Activated CD4-positive, alpha-beta T cell treated with anti-CD3 and anti-CD28 coated beads for 48 hours (primary cell): Measurements from ENCODE around the gene TRIM33.

ENCODE experiments used
- DNase-seq: peaks from one replicate; pipeline ENCODE4 v3.0.0-alpha.2; 2020

The TRIM33 gene

DNA sequence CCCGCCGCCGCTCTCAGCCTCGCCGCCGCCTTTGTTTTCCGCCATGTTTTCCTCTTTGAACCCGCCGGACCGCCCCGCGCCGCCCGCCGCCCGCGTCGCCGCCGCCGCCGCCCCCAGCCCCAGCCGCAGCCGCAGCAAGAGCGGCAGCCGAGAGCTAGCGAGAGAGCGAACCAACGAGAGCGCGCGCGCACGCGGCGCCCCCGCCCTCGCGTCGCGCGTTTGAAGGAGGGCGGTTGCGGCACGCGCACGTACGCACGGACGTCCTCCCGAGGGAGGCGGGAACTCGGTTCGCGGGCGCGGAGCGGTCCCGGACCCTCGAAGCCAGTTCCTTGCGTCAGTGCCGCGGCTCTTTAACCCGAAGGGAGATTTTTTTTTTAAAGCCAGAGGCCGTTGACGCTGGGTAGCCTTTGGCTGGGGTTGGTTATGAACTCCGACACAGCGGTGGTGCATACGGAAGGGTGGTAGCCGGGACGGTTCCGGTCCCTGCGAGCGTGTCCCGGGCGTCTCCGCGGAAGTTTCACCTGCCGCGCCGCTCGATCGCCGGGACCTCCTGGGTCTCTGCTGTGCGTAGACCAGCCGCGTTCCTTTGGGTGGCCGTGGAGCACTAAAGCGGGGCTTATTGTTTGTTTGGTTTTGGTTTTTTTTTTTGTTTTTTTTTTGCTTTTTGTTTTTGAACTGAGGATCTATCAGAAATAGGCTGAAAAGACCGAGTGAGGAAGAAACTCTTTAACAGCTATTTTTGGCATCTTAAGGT lies at the start of gene TRIM33:
Gene TRIM33 (minus strand): TSS at position 172 of the 754 bp plus-strand sequence. CDS start 127 bp downstream, at position 45.
- DNase-seq = peak; percentile 94

DNA sequence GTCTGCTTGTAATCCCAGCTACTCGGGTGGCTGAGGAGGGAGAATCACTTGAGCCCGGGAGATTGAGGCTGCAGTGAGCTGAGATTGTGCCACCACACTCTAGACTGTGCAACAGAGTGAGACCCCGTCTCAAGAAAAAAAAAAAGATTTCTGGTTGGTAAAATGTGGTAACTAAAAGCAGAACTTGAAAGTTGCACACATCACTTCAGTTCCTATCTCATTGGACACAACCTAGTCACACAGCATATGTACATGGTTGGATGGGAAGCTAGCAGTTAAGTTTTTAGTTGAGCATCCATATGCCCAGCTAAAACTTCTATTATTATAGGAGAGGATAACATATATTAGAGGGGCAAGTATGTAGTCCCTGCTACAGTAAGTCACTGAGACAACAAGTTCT lies 48.4 kb upstream of the TRIM33 start:
- no peak for DNase-seq

DNA sequence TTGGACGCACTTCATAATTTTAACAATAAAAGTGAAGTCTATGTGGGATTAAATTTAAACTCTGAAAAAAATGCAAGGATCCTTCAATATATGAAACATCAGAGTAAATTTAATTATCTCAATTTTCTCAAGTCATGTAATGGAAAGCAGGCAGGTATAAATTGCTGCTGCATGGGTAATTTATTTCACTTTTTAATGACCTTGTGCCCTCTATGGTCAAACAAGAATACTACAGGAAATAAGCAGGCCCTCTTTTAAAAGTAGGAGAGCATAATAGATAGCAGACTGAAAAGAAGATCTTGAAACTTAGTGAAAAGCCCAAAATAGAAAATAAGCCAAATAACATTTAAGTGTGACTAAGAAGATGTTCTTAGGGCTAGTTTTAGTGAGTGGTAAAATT lies 47.5 kb upstream of the TRIM33 start:
- DNase-seq = no peak

DNA sequence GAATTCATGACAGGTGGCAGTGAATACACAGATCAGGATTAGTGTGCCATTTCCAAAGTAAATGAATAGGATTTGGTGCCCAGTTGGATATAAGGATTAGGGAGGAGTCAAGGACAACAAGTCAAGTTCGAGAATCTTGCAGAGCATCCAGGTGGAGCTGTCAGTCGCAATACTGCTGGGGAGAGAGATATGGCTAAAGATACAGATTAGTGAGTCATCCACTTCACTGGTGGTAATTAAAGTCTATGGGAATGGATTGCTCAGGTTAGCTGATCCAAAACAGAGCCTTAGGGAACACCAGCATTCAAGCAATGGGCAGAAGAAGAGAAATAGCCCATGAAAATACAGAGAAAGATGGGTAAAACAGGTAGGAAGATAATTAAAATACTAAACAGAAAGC lies 43.6 kb upstream of the TRIM33 start:
- no peak for DNase-seq

DNA sequence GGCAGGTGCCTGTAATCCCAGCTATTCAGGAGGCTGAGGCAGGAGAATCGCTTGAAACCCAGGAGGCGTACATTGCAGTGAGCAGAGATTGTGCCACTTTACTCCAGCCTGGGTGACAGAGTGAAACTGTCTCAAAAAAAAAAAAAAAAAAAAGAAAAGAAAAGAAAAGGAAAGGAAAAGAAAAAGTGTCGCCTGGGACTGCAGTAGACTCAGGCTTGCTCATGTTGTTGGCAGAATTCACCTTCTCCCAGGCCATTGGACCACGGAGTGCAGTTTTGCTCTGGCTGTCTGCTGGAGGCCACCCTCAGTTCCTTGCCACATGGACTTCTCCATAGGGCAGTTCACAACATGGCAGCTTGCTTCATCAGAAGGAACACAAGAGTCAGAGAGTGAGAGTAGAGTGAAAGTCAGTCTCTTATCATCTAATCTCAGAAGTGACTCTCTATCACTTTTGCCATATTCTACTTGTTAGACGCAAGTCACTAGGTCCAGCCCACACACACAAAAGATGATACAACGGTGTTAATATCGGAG lies 41.2 kb upstream of the TRIM33 start:
- no peak for DNase-seq

DNA sequence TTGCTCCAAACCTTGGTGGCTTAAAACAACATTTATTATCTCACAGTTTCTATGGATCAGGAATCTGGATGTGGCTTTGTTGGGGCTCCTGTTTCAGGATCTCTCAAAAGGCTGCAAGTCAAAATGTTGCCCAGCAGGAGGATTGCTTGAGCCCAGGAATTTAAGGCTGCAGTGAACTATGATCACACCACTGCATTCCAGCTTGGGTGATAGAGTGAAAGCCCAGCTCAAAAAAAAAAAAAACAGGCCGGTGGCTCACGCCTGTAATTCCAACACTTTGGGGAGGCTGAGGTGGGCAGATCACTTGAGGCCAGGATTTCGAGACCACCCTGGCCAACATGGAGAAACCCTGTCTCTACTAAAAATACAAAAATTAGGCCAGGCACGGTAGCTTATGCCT lies 40.4 kb upstream of the TRIM33 start:
- DNase-seq = no peak

DNA sequence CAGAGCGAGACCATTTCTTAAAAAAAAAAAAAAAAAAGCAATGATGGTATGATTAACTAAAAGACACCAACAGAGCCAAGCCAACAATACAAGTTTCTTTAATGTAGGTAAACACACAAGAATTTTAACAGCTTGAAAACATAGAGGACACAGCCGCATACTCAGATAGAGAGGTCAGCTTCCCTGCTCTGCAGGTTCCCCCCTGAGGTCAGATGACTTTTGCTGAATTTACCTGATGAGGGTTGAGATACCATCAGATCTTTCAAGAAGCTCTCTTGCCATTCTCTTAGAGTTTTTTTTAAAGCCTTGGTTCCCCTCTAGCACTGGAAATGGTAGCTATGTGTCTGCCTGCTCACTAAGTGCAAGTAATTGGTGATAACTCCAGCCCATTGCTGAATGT lies 39.3 kb upstream of the TRIM33 start:
- DNase-seq = no peak

DNA sequence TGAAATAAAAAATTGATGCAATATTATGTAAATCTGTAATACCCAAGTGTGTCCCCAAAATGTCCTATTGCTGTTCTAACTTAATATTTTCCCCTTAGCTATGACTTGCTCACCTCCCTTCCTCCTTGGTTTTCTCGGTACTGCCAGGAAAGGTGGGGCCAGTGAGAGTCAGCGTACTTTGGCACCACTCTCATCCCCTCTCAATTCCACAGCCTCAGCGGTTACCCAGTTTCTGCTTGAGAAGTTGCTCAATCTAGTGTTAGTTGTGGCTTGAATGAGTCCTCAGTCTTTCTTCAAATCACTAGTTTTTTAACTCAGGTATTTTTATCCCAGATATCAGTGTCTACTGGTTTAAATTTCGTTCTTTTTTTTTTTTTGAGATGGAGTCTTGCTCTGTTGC lies 38.1 kb upstream of the TRIM33 start:
- DNase-seq = no peak

DNA sequence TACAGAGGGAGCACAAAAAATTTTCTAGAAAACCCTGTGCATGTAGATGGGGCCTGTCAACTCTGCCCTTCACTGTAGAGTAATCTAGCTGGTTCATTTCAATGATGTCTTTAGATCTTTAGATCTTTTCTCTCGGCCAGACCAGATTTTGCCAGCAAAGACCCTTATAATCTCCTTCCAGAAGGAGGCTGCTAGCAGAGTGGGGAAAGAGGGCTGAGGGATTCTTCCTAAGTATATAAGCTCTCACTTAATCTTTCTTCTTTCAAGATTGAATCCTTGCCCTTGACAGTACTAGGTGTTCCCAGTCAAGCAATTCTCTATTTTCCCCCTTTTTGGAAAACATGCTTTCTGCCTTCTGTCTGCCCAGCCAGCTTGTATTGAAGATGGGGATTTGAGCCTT lies 36.1 kb upstream of the TRIM33 start:
- DNase-seq = no peak

DNA sequence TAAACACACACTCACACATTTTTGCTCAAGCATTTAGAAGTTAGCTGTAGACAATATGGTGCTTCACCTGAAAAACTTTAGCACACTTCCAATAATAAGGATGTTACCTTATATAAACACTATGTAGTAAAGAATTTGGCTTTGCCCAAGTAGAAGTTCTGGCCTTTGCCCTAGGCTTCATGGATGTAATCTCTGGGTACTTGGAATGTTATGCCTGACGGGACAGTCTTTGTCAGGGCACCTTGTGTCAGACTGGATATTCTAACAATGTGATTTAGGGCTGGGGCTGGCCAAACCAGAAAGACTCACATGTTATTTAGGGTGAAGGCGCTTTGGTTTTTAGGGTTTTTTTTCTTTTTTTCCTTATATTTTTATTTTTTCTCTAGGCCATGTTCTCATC lies 34.8 kb upstream of the TRIM33 start:
- no peak for DNase-seq

DNA sequence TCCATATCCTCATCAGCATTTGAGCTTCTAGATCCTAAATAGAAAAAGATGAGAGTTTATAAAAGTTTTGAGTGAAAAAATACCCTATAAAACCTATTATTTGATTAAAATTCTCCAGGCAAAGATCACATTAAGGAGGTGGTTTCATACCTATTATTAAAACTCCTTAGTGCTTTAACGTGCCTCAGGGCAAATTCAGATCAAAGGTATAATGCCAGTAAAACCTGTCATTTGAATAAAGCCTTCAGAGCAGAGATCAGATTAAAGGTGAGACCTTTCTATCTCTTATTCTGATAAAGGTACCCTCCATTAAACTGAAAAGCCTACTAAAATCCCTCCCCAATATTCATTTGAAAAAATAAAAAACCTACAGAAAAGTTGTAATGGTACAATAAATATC lies 34.3 kb upstream of the TRIM33 start:
- no peak for DNase-seq

DNA sequence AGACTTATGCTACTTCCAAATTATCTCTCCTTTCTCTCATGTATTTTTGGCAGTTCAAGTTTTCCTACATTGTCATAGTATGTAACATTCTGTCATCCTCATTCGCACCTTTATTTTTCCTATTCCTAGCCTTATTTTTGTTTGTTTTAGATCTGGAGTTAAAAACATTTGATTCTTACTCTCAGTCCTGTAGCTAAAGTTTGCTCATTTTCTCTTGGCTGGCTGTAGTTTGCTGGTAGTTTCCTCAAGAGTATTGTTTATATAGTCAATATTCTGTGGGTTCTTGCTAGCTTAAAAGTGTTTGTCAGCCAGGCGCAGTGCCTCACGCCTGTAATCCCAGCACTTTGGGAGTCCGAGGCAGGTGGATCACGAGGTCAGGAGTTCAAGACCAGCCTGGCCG lies 29.8 kb upstream of the TRIM33 start:
- no peak for DNase-seq

DNA sequence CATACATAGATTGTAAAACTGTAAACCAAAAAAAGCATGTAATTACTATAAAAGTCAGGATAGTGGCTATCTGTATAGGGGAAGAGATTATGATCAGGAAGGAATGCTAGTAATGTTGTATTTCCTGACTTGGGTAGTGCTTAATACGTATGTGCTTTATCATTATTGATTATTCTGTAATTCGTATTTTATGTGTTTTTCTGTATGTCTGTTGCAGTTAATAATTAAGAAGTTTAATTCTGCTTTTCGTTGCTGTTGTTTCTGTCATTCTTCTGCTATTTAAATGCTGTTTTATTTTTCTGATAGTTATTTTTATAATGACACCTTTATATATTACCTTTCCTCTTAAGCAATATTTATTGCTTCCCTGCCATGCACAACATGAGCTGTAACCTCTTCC lies 29.3 kb upstream of the TRIM33 start:
- DNase-seq = no peak

DNA sequence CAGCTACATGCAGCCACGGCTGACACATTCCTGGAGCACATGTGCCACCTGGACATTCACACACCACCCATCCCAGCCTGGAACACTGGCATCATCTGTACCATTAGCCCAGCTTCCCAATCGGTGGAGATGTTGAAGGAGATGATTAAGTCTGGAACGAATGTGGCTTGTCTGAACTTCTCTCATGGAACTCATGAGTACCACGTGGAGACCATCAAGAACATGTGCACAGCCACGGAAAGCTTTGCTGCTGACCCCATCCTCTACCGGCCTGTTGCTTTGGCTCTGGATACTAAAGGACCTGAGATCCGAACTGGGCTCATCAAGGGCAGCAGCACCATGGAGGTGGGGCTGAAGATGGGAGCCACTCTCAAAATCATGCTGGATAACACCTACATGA lies 25.0 kb upstream of the TRIM33 start:
- no peak for DNase-seq

DNA sequence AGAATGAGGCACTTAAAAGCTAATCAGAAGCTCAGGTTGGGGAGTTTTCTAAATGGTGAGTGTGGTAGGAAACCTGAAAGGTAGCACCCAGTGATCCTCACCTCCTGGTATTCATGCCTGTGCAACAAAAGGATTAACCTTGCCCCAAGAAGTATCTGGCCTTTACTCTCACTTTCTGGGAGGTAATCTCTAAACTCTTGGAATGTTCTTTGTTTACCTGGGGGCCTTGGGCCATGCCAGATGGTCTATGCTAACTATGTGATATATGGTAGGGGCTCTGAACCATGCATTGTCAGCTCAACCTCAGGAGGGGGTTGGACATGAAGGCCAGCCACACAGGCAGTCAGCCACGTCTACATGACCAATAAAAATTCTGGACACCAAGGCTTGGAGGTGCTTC lies 24.4 kb upstream of the TRIM33 start:
- DNase-seq = no peak

DNA sequence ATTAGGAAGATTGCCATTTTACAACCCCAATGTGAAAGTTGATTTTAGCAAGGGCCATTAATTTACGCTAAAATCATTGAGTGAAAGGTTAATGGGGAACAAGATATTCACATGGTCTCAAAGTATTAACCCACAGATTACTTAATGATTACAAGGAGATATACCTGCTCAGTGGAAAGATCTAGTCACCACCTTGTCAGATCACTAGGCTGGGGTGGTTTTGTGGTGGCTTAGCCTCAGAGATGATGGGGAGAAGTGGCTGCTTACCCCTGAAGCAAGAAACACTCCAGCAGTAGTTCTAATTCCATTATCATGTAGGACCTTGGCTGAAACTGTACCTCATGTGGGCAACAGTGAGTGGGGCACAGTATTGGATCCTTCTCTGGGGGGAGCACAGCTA lies 20.1 kb upstream of the TRIM33 start:
- DNase-seq = no peak

DNA sequence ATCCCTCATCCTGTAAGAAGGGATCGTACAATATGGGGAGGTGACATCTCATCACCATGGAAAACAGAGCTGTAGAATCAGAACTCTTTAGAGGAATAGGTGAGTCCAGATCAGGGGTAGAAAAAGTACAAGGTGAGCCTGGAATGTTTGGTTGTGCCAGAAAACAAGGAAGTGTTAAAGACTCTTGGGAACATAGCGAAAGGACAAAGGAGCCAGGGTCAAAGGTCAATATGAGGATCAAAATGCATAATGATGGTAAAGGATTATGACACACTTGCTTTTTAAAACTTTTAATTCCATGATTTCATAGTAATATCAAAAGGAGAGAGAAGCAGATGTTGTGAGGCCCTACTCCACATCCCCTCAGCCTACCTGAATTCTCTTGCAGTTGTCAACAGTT lies 19.2 kb upstream of the TRIM33 start:
- DNase-seq = no peak

DNA sequence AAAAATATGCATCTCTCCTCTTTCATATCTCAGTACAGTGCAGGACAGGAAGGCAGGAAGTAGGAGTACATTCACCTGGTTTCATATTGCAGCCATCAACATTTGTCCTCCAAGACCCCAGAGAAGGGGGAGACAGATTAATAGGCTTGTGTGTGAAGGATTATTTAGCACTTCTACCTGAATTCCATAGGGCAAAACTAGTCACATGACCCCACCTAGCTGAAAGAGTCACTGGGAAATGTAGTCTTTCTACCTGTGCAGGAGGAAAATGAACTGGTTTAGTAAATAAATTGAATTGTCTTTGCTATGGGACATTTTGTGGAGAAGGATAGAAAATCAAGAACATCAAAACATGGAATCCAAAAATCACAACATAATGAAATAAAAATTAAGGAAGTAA lies 13.9 kb upstream of the TRIM33 start:
- DNase-seq = no peak

DNA sequence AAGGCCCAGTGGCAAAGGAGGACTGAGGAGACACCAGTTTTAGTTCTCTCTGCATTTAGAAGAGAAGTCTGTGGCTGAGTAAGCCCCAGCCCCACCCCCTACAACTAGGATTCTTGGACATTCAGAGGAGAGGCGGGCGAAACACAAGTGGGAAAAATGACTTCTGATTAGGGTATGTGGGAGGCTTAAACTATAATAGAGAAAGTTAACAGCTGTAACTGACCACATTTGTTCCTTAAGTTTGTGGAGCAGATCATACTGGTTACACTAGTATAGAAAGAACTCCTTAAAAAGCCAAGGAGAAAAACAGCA lies 11.2 kb upstream of the TRIM33 start:
- no peak for DNase-seq

DNA sequence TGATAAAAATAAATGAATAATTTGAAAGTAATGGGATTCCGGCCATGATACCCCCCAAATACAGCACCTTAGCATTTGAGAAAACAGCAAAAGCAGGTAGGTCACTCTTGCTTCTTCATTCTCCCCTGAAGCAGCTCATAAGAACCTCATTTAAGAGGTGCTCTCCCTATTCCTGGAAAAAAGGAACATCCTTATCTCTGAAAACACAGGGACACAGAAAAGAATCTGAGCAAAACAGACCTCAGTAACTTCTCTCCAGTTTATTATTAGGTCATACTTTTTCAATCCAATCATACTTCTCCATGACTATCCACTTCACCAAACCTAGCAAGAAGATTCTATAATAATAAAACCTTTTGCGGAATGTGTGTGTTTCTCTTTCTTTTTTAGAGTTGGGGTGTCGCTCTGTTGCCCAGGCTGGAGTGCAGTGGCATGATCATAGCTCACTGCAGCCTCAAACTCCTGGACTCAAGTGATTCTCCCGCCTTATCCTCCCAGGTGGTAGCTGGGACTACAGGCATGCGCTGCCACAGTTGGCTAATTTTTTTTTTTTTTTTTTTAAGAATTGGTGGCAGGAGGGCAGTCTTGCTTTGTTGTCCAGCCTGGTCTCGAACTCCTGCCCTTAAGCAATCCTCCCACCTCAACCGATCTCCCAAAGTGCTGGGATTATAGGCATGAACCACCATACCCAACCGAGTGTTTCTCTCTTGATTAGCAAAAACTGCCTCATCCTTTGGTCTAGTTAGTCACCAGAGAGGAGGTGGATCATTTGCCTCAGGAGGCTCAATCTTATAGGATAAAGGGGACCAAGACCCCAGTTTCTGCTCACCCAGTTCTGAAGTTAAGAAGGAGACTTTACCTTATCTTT lies 10.6 kb upstream of the TRIM33 start:
- no peak for DNase-seq

DNA sequence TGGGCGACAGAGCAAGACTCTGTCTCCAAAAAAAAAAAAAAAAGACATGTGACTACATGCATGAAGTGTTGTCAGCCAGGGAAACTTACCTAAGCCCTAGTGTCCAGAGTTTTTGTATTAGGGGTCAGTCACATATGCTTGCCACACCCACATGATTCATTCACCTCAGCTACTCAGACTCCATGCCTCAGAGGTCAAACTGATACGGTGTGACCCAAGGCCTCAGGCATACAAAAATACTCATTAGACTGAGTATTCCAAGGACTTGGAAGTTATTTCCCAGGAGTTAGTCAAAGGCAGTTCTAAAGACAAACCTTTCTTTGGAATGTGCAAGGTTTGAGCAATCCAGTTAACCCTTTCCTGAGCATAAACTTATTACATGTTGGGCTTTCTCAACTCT lies 6.3 kb upstream of the TRIM33 start:
- no peak for DNase-seq

DNA sequence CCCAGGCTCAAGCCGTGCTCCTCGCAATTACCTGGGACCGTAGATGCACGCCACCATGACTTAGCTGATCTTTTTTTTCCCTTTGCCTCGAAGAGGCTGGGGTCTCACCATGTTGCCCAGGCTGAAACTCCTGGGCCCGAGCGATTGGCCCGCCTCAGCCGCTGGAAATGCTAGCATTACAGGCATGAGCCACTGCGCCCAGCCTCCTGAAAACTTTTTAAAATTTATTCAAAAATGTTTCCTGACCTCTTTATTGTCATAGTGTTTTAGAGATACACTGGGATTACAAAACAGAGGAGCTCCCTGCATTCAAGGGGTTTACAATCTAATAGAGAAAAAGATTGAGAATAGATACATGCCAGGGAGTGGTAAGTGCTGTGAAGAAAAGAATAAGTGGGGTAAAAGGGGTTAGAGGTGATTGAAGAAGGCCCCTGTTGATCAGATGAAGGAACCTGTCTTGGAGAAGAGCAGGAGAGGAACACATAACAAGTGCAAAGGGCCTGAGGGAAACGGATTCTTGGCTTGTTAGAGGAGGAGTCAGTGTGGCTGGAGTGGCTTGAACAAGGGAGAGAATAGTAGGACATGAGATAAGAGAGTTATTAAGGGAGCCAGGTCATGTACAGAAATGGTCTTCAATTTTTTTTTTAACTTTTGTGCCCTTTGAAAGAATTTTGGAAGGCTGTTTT lies 1.7 kb upstream of the TRIM33 start:
- no peak for DNase-seq

DNA sequence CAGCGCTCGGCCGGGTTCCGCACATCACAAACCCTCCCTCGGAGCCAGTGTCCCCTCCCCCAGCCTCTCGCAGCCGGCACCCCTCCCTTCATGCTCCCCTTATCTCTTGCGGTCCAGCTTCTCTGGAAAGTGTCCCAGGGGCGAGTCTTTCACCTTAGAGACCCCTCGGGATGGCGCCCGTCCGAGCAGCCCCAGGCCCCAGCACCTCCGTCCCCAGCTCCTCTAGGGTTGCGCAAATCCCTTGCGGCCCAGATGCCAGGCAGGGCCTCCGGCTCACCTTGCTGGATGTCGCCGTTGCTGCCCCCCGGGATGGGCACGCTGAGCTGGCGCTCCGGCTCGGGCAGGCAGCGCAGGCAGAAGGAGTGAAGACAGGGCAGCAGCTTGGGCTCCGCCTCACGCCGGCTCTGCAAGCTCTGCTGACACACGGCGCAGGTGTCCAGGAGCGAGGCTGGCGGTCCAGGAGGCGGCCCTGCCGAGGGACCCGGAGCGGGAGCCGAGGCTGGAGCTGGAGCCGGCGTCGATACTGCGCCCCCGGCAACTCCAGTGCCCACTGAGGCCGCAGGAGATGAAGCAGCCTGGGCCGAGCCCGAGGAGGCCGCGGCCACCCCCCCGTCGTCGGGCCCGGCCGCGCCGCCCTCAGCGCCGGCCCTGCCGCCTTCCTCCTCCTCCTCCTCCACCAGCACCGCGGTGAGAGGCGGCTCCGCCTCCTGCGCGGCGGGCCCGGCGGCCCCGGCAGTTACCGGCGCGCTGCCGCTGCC lies 550 bp downstream of the TRIM33 start:
- DNase-seq = peak; percentile 50
